Gastrocnemius medialis (tissue), 4 donors: ENCODE results near the gene OR6K3. TPM values are rescaled to one million over a fixed set of nuclear protein-coding genes. Genes with fewer than 3 reads are reported as not detected.

Source experiments
- total RNA-seq, 4 donors: library from RNA; depleted of rRNA; stranded (reverse); fragments of >200 nt; gene quantifications; one replicate each; pipeline versions ENCODE4 v1.1.0 to v1.2.3, GENCODE V29; 2016

The OR6K3 gene
- total RNA-seq, 4 donors from 2014 or later, result not detected

Other genes starting within 250 kb of the OR6K3 start
- gene OR10R2, start 248.5 kb downstream of the OR6K3 start, total RNA-seq, result not detected
- gene OR6Y1, start 166.3 kb downstream of the OR6K3 start, total RNA-seq, result not detected
- not detected for gene OR6P1, start 150.1 kb downstream of the OR6K3 start, total RNA-seq
- gene OR10X1, start 140.8 kb downstream of the OR6K3 start, total RNA-seq, result not detected
- not detected for gene OR10Z1, start 115.5 kb downstream of the OR6K3 start, total RNA-seq
- gene SPTA1, start 34.0 kb downstream of the OR6K3 start, total RNA-seq, result under 1 TPM in 2 of 4 donors, not detected in 2; 0.02 to 0.03 TPM
- gene OR6K2, start 20.1 kb downstream of the OR6K3 start, total RNA-seq, result not detected
- not detected for gene OR6K6, start 34.0 kb upstream of the OR6K3 start, total RNA-seq
- not detected for gene OR6N1, start 51.5 kb upstream of the OR6K3 start, total RNA-seq
- gene OR6N2, start 60.5 kb upstream of the OR6K3 start, total RNA-seq, result not detected
- 1 to 10 TPM; 1.0 to 2.7 (median 2.4) TPM for gene MNDA, start 110.6 kb upstream of the OR6K3 start, total RNA-seq
- gene PYHIN1, start 210.8 kb upstream of the OR6K3 start, total RNA-seq, result under 1 TPM in 1 of 4 donors, not detected in 3; 0.16 TPM